Activated CD8-positive, alpha-beta T cell treated with anti-CD3 and anti-CD28 coated beads for 36 hours (primary cell): ENCODE data around the gene PWWP2B. TPM values are rescaled to one million over a fixed set of nuclear protein-coding genes. Genes with fewer than 3 reads are reported as not detected.

Experiments
- ATAC-seq: fragments of 200-7000 bp; cut with Tn5 transposase; one replicate; pipeline ENCODE4 v1.10.0; 2021; ENCODE audit warnings: mild to moderate bottlenecking, moderate library complexity
- CTCF ChIA-PET: fragments of 350-600 bp; sonication (Branson Sonifier 250); formaldehyde crosslinking; loops from one replicate; lab custom pipeline; 2021; ENCODE audit warnings: antibody characterized with exemption; lab: Charles Lee
- POLR2A ChIA-PET: fragments of 350-600 bp; sonication (Branson Sonifier 250); formaldehyde crosslinking; loops from one replicate; lab custom pipeline; 2021; ENCODE audit warnings: antibody characterized with exemption; lab: Charles Lee
- DNase-seq: peaks from one replicate; pipeline ENCODE4 v3.0.0-alpha.2; 2020
- H3K27ac Mint-ChIP-seq: one replicate; pipeline ENCODE4 v1.8.0; 2021; ENCODE audit warnings: mild to moderate bottlenecking, mixed read lengths
- H3K27me3 Mint-ChIP-seq: one replicate; pipeline ENCODE4 v1.8.0; 2021; ENCODE audit warnings: mixed read lengths
- H3K36me3 Mint-ChIP-seq: one replicate; pipeline ENCODE4 v1.8.0; 2021; ENCODE audit warnings: low read depth, mixed read lengths
- H3K4me1 Mint-ChIP-seq: one replicate; pipeline ENCODE4 v1.8.0; 2021; ENCODE audit warnings: low read depth, mixed read lengths
- H3K4me3 Mint-ChIP-seq: one replicate; pipeline ENCODE4 v1.8.0; 2021; ENCODE audit warnings: mild to moderate bottlenecking, moderate library complexity, mixed read lengths
- H3K9me3 Mint-ChIP-seq: one replicate; pipeline ENCODE4 v1.8.0; 2021; ENCODE audit warnings: mixed read lengths
- CTCF ChIP-seq: fragments of 200-600 bp; IDR thresholded peaks from one replicate; pipeline ENCODE4 v1.8.0; 2022; ENCODE audit warnings: antibody characterized with exemption, mild to moderate bottlenecking
- intact Hi-C: fragments of 100-400 bp; cut with micrococcal nuclease; formaldehyde crosslinking; loops from one replicate; pipeline ENCODE4 v1.10.0; 2022
- total RNA-seq, 2 experiments: library from RNA; stranded (reverse); gene quantifications; one replicate each; pipeline ENCODE4 v1.2.3, GENCODE V29; 2021

Gene PWWP2B
- total RNA-seq, 2 experiments from 2014 or later = 6.0 to 6.6 TPM

- Mint-ChIP-seq H3K27me3 (no peaks in the 10 kb centered on the region), H3K27ac (no peak overlapping the region), H3K4me1 (no peaks in the 10 kb centered on the region), H3K4me3 (no peak overlapping the region), H3K9me3 (no peaks in the 10 kb centered on the region), H3K36me3 (no peaks in the 10 kb centered on the region)
- TF ChIP-seq CTCF = no peak
- ATAC-seq (no peak), DNase-seq (no peak)
- POLR2A ChIA-PET = no interaction called here
- CTCF ChIA-PET = interaction anchor here (1.5 kb wide), 1 partner anchor 87 kb away, joined by 3 read pairs; no protein-coding TSS in a partner anchor
- intact Hi-C loops = no loop called here
Observed at GRCh38 chr10:132464256-132465192, 67.5 kb downstream of the PWWP2B start.

GRCh38 chr10:132465193-132465888, 68.3 kb downstream of the PWWP2B start:
- H3K4me3 Mint-ChIP-seq = no peak overlapping the region
- DNase-seq = no peak
- TF ChIP-seq CTCF = no peak
- peaks cover 1% of the 10 kb centered on the region for H3K4me1 Mint-ChIP-seq
- intact Hi-C loops = no loop called here
- no peak overlapping the region for H3K27ac Mint-ChIP-seq
- CTCF ChIA-PET = no interaction called here
- no peaks in the 10 kb centered on the region for H3K27me3 Mint-ChIP-seq
- H3K36me3 Mint-ChIP-seq = no peaks in the 10 kb centered on the region
- no peaks in the 10 kb centered on the region for H3K9me3 Mint-ChIP-seq
- ATAC-seq = no peak
- POLR2A ChIA-PET = no interaction called here

- Mint-ChIP-seq H3K9me3 (no peaks in the 10 kb centered on the region), H3K4me3 (no peak overlapping the region), H3K4me1 (peaks cover 8% of the 10 kb centered on the region), H3K27me3 (no peaks in the 10 kb centered on the region), H3K36me3 (no peaks in the 10 kb centered on the region), H3K27ac (no peak overlapping the region)
- CTCF ChIA-PET = no interaction called here
- POLR2A ChIA-PET = no interaction called here
- intact Hi-C loops = no loop called here
- DNase-seq (no peak), ATAC-seq (no peak)
- no peak for TF ChIP-seq CTCF
Observed at GRCh38 chr10:132465889-132466519, 69.0 kb downstream of the PWWP2B start.

GRCh38 chr10:132466520-132467463, 69.8 kb downstream of the PWWP2B start:
- H3K27ac Mint-ChIP-seq = no peak overlapping the region
- H3K9me3 Mint-ChIP-seq = no peaks in the 10 kb centered on the region
- no peak for TF ChIP-seq CTCF
- H3K4me3 Mint-ChIP-seq = no peak overlapping the region
- no peak for ATAC-seq
- intact Hi-C loops = no loop called here
- no peaks in the 10 kb centered on the region for H3K36me3 Mint-ChIP-seq
- peaks cover 11% of the 10 kb centered on the region for H3K4me1 Mint-ChIP-seq
- POLR2A ChIA-PET = interaction anchor here (0.6 kb wide), 1 partner anchor 218 kb away, joined by 3 read pairs; no protein-coding TSS in a partner anchor
- no peak for DNase-seq
- no peaks in the 10 kb centered on the region for H3K27me3 Mint-ChIP-seq
- CTCF ChIA-PET = no interaction called here

Other genes starting within 250 kb of the PWWP2B start
- 10 to 100 TPM; 20.9 to 23.2 TPM for gene DPYSL4, start 210.3 kb upstream of the PWWP2B start, total RNA-seq
- gene STK32C, start 89.2 kb upstream of the PWWP2B start, total RNA-seq = 10 to 100 TPM; 29.3 to 31.4 TPM
- gene LRRC27, start 65.0 kb upstream of the PWWP2B start, total RNA-seq = 1 to 10 TPM; 2.7 to 3.5 TPM
- 10 to 100 TPM in 1 of 2 experiments, 1 to 10 TPM in 1; 9.6 to 10.4 TPM for gene INPP5A, start 140.6 kb downstream of the PWWP2B start, total RNA-seq